HG02610 (cell line): ENCODE data around the gene PLEKHM3.
"Not testable (repeated sequence)": the region's sequence is repeated elsewhere in the genome, so short reads cannot be mapped to it uniquely, and the experiment has no call there.

Source experiments
- ATAC-seq: cut with Tn5 transposase; IDR thresholded peaks from one replicate; pipeline ENCODE4 v1.9.1; 2021; ENCODE audit warnings: mild to moderate bottlenecking, moderate library complexity; ENCODE audit not compliant: unreplicated experiment

Gene PLEKHM3

DNA sequence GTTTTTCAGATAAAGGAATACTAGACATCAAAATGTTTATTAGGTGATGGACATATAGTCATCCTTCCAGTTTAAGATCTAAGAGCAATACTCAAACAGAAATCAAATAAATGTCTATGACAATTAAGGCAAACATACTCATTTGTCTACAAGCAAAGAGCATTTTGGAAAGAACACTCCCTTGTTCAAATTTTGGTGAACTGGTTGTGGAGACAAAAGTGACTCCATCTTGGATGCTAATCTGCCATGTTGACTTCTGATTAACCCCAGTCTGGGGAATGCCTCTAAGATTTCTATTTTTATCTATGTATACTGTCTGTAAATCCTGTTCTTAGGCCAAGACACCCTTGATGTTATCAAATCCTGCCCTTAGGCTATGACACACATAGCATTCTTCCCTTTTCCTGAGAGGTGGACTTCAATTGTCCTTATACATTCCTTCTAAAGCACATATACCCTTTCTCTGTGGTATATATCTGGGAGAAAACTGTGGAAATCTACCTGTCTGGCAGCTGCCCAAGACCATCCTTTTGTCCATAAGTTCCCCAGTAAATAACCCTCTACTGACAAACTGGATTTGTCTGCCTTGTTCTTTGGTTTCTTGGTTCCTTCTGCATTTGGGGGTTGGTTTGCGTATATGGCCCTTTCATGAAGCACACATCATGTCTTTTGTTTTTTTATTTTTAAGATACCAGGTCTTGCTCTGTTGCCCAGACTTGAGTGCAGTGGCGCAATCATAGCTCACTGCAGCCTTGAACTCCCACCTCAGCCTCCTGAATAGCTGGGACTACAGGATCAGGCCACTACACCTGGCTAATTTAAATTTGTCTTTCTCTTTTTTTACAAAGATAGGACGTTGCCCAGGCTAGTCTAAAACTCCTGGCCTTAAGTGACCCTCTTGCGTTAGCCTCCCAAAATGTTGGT is 12.5 kb upstream of the PLEKHM3 start:
- no peak for ATAC-seq

GRCh38 chr2:208036357-208036756 is 11.0 kb upstream of the PLEKHM3 start:
- ATAC-seq, result no peak

- no peak for ATAC-seq
Measured at GRCh38 chr2:208034503-208035140, 9.3 kb upstream of the PLEKHM3 start.

DNA sequence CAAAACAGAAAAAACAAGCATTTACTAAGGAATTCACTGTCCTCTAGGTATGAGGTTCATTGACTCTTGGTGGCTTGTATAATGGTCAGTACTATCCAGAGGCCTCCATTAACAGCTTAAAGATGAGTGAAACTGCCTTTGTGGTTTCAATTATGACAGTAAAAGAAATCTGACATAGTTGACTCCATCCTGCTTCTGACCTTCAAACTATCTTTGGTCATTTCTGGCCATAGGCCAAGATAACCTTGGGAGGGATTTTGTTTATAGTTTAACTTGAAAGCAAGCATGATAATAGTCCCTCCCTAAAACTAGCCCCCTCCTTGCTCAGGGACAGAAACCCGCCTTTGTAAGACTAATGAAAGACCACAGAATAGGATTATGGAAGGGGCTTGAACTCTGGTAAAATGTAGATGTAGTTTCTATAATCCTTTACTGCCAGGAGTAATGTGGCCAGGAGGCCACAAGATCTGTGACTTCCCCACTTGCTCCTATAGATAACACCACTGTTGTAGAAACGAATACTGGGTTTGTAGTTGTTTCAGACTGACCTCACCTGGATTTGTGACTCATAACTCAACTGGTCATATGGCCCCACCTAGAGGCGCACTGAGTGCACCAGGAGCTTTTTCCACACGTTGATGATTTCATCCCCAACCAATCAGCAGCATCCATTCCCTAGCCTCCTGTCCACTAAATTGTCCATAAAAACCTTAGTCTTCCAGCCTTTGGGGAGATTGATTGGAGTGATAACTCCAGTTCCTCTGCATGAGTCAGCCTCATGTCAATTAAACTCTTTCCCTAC is 8.6 kb upstream of the PLEKHM3 start:
- peak; percentile 87 for ATAC-seq

GRCh38 chr2:208031608-208032019 is 6.3 kb upstream of the PLEKHM3 start:
- no peak for ATAC-seq

DNA sequence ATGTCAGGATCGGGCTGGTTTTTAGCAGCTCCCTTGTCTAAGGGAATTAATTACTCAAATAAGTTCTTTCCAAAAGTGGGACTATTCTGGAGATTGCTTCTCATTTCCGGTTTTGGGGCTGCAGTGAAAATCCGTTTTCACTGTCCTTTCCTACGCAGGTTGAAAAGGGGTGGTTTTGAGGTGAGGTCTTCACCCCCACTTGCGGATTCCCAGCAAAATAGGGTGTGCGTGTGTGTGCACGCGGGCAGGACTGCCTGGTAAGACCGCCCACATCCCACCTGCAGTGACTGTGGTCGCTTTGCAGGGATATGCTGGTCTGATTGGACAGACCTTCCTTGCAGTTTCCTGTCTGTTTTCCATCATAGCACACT is 472 bp upstream of the PLEKHM3 start:
- peak; percentile 28 for ATAC-seq

DNA sequence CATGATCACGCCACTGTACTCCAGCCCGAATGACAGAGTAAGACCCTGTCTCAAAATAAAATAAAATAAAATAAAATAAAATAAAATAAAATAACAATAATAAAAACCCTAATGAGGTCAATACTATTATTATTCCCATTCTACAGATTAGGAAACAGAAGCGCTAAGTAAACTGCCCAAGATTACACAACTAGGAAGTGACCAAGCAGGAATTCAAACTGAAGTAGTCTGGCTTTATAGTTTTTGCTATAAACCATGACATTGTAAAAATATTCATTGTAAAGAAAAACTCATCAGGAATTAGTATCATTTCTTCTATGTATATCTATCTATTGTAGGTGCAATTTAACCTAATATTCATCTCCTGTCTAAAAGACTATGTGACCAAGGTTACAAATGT is 1.2 kb downstream of the PLEKHM3 start:
- no peak for ATAC-seq

DNA sequence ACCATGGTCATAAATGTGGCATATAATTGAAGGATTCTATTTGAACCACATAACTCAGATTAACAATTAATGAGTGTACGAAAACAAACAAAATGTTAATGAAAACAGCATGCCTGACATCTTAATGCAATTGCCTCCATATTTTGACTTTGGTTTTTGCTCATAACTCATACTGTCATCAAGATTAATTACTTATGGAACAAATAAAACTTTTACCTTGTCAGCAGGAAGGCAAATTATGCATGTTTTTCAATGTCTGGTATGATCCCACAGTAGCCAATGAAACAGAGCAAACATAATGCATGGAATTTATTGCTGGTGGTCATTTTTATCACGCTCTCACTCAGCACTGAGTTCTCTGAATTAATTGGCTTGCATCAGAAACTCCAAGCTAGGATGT is 5.1 kb downstream of the PLEKHM3 start:
- ATAC-seq, result no peak

DNA sequence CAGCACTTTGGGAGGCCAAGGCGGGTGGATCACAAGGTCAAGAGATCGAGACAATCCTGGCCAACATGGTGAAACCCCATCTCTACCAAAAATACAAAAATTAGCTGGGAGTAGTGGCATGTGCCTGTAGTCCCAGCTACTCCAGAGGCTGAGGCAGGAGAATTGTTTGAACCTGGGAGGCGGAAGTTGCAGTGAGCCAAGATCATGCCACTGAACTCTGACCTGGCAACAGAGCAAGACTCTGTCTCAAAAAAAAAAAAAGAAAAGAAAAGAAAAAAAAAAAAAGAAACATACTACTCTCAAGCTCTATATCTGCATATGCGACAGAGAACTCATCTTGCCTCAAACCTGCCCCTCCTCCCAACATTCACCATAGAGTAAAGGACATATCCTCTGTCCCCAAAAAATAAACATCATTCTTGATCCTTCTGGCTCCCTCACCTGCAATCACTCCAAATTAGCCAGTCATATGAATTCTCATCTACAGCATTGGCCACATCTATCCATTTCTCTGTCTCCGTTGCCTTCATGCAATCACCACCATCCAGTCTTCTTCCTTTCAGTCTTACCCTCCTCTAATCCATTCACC is 7.1 kb downstream of the PLEKHM3 start:
- not testable (repeated sequence) for ATAC-seq

GRCh38 chr2:208017721-208018120 is 7.6 kb downstream of the PLEKHM3 start:
- ATAC-seq, result no peak

- no peak for ATAC-seq
Measured at GRCh38 chr2:208015475-208015874, 9.9 kb downstream of the PLEKHM3 start.

DNA sequence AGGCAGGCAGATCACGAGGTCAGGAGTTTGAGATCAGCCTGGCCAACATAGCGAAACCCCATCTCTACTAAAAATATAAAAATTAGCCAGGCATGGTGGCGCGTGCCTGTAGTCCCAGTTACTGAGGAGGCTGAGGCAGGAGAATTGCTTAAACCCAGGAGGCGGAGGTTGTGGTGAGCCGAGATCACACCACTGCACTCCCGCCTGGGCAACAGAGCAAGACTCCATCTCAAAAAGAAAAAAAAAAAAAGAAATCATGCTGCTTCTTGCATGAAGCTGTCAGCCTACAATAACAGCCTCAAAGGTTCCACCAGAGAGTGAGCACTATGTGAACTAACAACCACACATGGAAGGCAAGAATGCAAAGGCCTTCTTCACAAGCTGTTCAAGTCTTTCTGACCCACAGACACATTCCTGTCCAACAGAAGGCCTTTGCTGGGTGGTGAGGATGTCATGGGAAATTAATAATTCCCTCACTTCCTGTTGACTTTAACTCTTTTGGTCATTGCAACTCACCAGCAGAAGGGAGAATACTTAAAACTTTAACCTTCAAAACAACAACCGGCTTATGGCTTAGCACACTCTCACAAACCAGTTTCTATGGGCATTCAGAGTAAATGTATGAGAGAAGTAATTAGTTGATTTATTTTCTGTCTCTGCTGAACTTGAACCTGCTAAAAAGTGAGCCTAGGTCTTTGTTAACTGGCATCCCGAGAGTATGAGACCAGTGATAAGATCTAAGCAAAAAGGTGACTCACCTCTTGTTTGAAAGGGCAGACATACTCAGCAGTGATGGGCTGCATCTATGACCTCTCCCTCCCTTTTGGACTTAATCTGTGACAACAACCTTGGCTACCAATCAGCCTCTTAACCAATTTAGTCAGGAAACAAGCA is 11.8 kb downstream of the PLEKHM3 start:
- no peak for ATAC-seq

DNA sequence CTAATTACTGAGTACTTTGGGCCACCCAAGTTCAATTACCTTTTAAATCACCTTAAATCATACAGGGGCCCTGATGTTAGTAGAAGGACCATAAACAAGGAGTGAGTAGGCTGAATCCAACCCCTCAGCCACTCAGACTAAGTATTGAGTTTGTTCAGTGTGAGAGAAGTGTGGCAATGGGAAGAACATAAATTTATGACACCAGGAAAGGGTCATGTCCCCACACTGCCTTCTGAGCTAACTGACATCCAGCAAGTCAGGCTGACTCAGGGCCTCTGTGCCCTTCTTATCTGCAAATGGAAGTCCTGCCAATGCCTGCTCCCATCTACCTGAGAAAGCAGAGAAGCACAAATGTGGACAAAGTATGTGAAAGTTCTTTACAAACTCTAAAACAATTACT is 12.9 kb downstream of the PLEKHM3 start:
- no peak for ATAC-seq

DNA sequence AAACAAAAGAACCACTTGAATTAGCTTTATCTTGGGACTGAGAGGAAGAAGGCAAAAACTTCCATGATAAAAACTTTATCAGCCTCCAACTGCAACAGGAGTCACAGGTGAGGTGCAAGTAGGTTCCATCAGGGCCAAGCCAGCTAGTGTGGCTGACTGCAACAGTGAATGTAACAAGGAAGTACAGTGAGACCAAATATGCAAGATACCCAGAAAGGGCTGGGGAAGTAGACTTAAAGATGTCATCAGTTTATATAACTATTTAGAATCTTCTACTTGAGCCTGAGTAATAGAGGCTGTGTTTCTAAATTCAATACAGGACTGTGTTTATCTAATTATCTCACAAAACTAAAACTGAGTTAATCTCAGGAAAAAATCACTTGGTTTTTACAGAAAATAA is 14.8 kb downstream of the PLEKHM3 start:
- no peak for ATAC-seq

- peak; percentile 72 for ATAC-seq
Measured at GRCh38 chr2:208006833-208007232, 18.5 kb downstream of the PLEKHM3 start.

DNA sequence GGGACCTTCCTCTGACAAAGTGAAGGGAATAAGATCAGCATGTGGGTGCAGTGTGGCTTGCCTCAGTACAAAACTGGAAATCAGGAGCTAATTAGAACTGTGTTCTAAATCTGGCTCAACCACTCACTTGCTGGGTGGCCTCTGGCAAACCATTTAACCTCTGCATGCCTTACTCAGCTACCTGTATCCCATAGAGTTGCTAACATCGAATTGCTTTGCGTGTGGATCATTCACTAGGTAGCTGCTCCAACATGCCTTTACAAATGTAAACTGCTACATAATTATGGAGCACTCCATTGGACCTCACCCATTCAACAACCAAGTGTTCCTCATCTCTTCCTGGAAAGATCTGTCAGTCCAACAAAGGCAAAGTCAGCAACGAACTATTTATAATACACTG is 19.0 kb downstream of the PLEKHM3 start:
- ATAC-seq, result no peak

- no peak for ATAC-seq
Measured at GRCh38 chr2:208001924-208002323, 23.4 kb downstream of the PLEKHM3 start.

GRCh38 chr2:208000701-208001395 is 24.5 kb downstream of the PLEKHM3 start:
- ATAC-seq, result no peak

DNA sequence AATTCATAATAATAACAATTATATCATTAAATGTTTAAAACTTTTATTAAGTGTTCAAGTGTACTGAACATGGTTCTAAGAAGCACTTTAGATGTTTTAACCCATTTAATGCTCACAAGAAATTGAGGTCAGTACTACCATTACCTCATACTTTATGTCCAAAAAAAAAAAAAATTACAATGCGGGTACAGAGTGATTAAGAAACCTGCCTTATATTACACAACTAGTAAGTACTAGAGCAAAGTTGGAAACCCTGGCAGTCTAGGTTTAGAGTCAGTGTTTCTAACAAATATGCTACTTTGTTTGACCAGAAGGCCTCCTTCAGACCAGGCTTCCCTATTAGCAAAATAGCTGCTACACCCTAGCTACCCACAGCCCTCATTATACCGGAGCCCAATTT is 28.5 kb downstream of the PLEKHM3 start:
- ATAC-seq, result no peak

DNA sequence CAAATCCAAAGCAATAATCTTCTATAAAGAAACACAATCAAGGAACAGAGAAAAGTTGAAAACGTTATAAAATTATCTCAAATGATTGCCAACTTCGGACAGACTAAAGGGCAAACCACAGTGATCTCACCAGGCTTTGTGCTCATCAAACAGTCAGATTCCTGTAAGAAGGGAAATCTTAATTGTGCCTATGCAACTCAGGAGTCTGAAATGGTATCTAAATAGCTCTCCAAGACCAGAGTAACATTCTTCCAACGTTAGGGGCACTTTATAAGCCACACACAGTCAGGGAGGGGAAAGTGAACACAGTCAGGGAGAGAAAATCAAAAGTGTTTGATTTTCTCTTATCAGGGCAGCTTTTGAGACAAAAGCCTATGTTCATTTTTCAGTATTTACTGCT is 29.4 kb downstream of the PLEKHM3 start:
- no peak for ATAC-seq
